ENCODE results near the gene KLHL36.

DNA sequence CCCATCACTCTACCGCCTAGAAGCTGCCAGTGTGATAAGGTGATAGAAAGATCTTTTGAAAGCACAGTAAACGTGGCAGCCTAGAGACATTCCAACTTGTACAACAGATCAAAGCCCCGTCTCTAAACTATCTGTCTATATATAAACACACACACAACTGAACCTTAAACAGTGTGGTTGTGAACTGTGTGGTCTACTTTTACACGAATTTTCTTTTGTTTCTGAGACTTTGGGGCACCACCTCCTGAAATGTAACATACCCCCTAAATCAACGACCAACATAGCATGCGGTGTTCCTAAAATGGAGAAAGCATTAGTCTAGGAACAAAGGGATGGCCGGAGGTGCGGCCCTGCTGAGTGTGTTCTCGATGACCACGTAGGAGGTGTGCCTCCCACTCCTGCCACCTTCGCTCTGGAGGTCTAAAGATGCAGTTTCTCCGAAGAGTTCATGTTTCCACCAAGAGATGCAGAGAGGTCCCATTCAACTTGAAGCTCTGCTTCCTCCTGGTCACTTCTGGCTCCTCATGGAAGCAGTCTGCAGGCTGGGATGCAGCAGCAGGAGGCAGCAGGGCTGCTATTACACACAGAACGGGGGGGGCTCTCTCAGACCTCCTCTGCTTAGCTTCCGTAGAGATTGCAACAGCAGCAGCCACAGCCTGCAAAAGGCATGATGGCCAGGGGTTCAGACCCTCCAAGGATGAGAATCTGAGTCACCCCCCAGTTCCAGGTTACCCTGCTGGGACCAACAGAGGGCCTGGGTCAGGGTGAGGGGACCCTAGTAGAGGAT lies 28.9 kb downstream of the KLHL36 start:
- TF ChIP-seq POLR2A (IDR thresholded peaks at IDR 0.05) = no peak
- TF ChIP-seq CTCF (IDR thresholded peaks at IDR 0.05) = no peak

All from lower leg skin (tissue), 3 donors.